Measurements from ENCODE around the gene CPSF3. TPM values are rescaled to one million over a fixed set of nuclear protein-coding genes. Genes with fewer than 3 reads are reported as not detected.

Gene CPSF3
- total and polyA plus RNA-seq, 2 of the 13 experiments (the other 11 are each of a cell fraction or from before 2014, with no cell fraction given) = 19.8 to 93.0 TPM

GRCh38 chr2:9423100-9423921, at the start of gene CPSF3, which contains the start of gene ITGB1BP1 (continued):
- TF ChIP-seq SSRP1 (CRISPR knock-in tag; IDR thresholded peaks at IDR 0.05) (no peak; the same call in 1 of the 2 replicates), ELF3 (CRISPR knock-in tag; IDR thresholded peaks at IDR 0.05) (peak; percentile 82; the same call in 1 of the 2 replicates), KMT2B (CRISPR knock-in tag; IDR thresholded peaks at IDR 0.05) (peak; percentile 90), SAP130 (CRISPR knock-in tag; IDR thresholded peaks at IDR 0.05; ENCODE audit: low read depth) (peak; percentile 92), KDM4B (CRISPR knock-in tag; IDR thresholded peaks at IDR 0.05) (no peak), ZNF788 (CRISPR knock-in tag; IDR thresholded peaks at IDR 0.05; ENCODE audit: borderline replicate concordance) (peak; percentile 64; the same call in 1 of the 2 replicates), ZNF749 (CRISPR knock-in tag; IDR thresholded peaks at IDR 0.05; ENCODE audit: borderline replicate concordance) (peak; percentile 84; the same call in 1 of the 2 replicates), KAT8 (CRISPR knock-in tag; IDR thresholded peaks at IDR 0.05) (peak; percentile 93), GABPA (IDR thresholded peaks at IDR 0.05; ENCODE audit: low read depth, low read length) (peak; percentile 83), GABPA (CRISPR knock-in tag; IDR thresholded peaks at IDR 0.05; ENCODE audit: low read depth) (peak; percentile 97), ZNF468 (CRISPR knock-in tag; IDR thresholded peaks at IDR 0.05) (no peak), HDAC6 (IDR thresholded peaks at IDR 0.05; ENCODE audit: low read depth, low read length) (no peak), NFKB2 (CRISPR knock-in tag; IDR thresholded peaks at IDR 0.05; ENCODE audit: borderline replicate concordance) (no peak; the same call in 1 of the 2 replicates), CREBL2 (CRISPR knock-in tag; IDR thresholded peaks at IDR 0.05; ENCODE audit: borderline replicate concordance) (no peak), ATAD3A (CRISPR knock-in tag; IDR thresholded peaks at IDR 0.05) (peak; percentile 25; the same call in 1 of the 2 replicates), ISX (CRISPR knock-in tag; conservative IDR thresholded peaks at IDR 0.05) (0 out of 2 replicates have a peak, but pooled peaks have one; percentile 54), ZNF12 (CRISPR knock-in tag; IDR thresholded peaks at IDR 0.05) (peak; percentile 61; the same call in 1 of the 2 replicates), RXRB (CRISPR knock-in tag; IDR thresholded peaks at IDR 0.05; ENCODE audit: borderline replicate concordance) (no peak; the same call in 1 of the 2 replicates), ZC3H4 (CRISPR knock-in tag; IDR thresholded peaks at IDR 0.05; ENCODE audit: borderline replicate concordance) (no peak)
- TF ChIP-seq, protein P1, sequence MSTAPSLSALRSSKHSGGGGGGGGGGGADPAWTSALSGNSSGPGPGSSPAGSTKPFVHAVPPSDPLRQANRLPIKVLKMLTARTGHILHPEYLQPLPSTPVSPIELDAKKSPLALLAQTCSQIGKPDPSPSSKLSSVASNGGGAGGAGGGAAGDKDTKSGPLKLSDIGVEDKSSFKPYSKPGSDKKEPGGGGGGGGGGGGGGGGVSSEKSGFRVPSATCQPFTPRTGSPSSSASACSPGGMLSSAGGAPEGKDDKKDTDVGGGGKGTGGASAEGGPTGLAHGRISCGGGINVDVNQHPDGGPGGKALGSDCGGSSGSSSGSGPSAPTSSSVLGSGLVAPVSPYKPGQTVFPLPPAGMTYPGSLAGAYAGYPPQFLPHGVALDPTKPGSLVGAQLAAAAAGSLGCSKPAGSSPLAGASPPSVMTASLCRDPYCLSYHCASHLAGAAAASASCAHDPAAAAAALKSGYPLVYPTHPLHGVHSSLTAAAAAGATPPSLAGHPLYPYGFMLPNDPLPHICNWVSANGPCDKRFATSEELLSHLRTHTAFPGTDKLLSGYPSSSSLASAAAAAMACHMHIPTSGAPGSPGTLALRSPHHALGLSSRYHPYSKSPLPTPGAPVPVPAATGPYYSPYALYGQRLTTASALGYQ (CRISPR knock-in tag; IDR thresholded peaks at IDR 0.05) = peak; percentile 75; the same call in 1 of the 2 replicates
- TF ChIP-seq, protein P2, sequence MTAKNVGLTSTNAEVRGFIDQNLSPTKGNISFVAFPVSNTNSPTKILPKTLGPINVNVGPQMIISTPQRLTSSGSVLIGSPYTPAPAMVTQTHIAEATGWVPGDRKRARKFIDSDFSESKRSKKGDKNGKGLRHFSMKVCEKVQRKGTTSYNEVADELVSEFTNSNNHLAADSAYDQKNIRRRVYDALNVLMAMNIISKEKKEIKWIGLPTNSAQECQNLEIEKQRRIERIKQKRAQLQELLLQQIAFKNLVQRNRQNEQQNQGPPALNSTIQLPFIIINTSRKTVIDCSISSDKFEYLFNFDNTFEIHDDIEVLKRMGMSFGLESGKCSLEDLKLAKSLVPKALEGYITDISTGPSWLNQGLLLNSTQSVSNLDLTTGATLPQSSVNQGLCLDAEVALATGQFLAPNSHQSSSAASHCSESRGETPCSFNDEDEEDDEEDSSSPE (CRISPR knock-in tag; IDR thresholded peaks at IDR 0.05) = peak; percentile 93
- TF ChIP-seq, protein P3, sequence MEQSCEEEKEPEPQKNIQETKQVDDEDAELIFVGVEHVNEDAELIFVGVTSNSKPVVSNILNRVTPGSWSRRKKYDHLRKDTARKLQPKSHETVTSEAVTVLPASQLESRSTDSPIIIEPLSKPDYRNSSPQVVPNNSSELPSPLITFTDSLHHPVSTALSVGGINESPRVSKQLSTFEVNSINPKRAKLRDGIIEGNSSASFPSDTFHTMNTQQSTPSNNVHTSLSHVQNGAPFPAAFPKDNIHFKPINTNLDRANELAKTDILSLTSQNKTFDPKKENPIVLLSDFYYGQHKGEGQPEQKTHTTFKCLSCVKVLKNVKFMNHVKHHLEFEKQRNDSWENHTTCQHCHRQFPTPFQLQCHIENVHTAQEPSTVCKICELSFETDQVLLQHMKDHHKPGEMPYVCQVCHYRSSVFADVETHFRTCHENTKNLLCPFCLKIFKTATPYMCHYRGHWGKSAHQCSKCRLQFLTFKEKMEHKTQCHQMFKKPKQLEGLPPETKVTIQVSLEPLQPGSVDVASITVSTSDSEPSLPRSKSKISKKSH (CRISPR knock-in tag; IDR thresholded peaks at IDR 0.05; ENCODE audit: borderline replicate concordance) = no peak; the same call in 1 of the 2 replicates
